ENCODE data around the gene CGAS. TPM values are rescaled to one million over a fixed set of nuclear protein-coding genes. Genes with fewer than 3 reads are reported as not detected.
"Not testable (repeated sequence)": the region's sequence is repeated elsewhere in the genome, so short reads cannot be mapped to it uniquely, and the experiment has no call there.

Gene CGAS
- total RNA-seq, 1 experiment from 2014 or later: 19.4 TPM

DNA sequence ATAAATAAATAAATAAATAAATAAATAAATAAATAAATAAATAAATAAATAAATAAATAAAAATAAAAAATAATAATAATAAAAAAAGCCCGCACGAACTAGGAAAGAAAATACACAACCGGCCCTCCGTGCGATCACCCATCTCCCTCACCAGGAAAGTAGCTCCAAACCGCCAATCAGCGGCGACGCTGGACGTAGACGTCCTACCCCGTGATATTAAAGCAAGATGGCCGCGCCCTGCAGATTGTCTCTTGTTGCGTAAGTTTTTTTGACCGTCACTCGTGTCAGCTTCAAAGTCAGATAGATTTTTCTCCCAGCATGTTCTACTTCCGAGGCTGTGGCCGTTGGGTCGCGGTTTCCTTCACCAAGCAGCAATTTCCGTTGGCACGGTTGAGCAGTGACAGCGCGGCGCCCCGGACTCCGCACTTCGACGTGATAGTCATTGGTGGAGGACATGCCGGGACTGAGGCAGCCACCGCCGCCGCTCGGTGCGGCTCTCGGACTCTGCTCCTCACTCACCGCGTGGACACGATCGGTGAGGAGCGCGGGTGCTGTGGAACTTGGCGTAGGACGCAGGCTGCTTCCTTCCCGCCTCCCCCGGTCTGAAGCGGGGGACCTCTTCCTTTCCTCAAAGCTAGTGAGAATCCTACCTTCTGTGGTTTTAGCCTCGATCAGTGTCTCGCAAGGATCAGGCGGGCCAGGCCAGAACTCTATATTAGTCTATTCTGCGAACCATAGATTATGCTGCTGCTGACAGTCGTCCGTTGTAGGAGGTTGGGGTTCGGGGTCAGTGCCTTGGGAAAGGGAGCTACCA, 9.6 kb upstream of the CGAS start, which contains the start of gene MTO1:
Gene MTO1 (plus strand): TSS at position 201 of the 814 bp plus-strand sequence. CDS start 118 bp downstream, at position 319.
- ATAC-seq (peak; percentile 97), DNase-seq (peak; percentile 84)
- POLR2A ChIA-PET (ENCODE audit: unreplicated experiment): interaction anchor here (0.6 to 0.8 kb wide), 2 partner anchors 10 to 1415 kb away, joined by 4 to 6 read pairs; partner anchors contain the start of gene CGAS
- Histone ChIP-seq H3K9me3 (ENCODE audit: low read length) (no peaks in the 10 kb centered on the region), H3K27me3 (ENCODE audit: low read length) (no peaks in the 10 kb centered on the region), H4K20me1 (ENCODE audit: low read length) (no peaks in the 10 kb centered on the region), H3K36me3 (ENCODE audit: low read depth, low read length) (no peaks in the 10 kb centered on the region; the same call in 1 of the 2 replicates), H3K9ac (ENCODE audit: low read length) (peak within 1 kb of the TSS; percentile 93), H3K4me3 (ENCODE audit: low read length) (peak within 1 kb of the TSS; percentile 98), H3K4me2 (ENCODE audit: low read length) (peak within 1 kb of the TSS; percentile 79), H3K9me2 (replicated peaks; ENCODE audit: low read length) (no peaks in the 10 kb centered on the region), H3K79me2 (ENCODE audit: low read length) (peaks cover 38% of the 10 kb centered on the region), H2AFZ (ENCODE audit: low read length) (peak within 1 kb of the TSS; percentile 83), H3K4me1 (ENCODE audit: insufficient read depth, low read length) (no peaks in the 10 kb centered on the region), H3K27ac (ENCODE audit: low read length) (peak within 1 kb of the TSS; percentile 82), H3F3A (ENCODE audit: low read length, unreplicated experiment) (no peaks in the 10 kb centered on the region)
- BruUV-seq (replicated peaks): TSS peak; percentile 88
- CTCF ChIA-PET: interaction anchor here (0.6 kb wide), 1 partner anchor 12 kb away, joined by 3 read pairs; no protein-coding TSS in a partner anchor
- TF ChIP-seq EZH2 (IDR thresholded peaks at IDR 0.05; ENCODE audit: low read length, unreplicated experiment) (no peak), EZH2phosphoT487 (IDR thresholded peaks at IDR 0.05; ENCODE audit: borderline replicate concordance, low read length) (no peak)
- TF ChIP-seq, protein P1, sequence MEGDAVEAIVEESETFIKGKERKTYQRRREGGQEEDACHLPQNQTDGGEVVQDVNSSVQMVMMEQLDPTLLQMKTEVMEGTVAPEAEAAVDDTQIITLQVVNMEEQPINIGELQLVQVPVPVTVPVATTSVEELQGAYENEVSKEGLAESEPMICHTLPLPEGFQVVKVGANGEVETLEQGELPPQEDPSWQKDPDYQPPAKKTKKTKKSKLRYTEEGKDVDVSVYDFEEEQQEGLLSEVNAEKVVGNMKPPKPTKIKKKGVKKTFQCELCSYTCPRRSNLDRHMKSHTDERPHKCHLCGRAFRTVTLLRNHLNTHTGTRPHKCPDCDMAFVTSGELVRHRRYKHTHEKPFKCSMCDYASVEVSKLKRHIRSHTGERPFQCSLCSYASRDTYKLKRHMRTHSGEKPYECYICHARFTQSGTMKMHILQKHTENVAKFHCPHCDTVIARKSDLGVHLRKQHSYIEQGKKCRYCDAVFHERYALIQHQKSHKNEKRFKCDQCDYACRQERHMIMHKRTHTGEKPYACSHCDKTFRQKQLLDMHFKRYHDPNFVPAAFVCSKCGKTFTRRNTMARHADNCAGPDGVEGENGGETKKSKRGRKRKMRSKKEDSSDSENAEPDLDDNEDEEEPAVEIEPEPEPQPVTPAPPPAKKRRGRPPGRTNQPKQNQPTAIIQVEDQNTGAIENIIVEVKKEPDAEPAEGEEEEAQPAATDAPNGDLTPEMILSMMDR (conservative IDR thresholded peaks at IDR 0.05; ENCODE audit: low read depth, low read length): no peak
- intact Hi-C loops (cut with micrococcal nuclease): no loop called here

- H3K9me2 ChIP-seq (replicated peaks; ENCODE audit: low read length): no peaks in the 10 kb centered on the region
- no peak overlapping the region for H2AFZ ChIP-seq (ENCODE audit: low read length)
- no peaks in the 10 kb centered on the region for H3K27me3 ChIP-seq (ENCODE audit: low read length)
- H3K27ac ChIP-seq (ENCODE audit: low read length): no peak overlapping the region
- POLR2A ChIA-PET (ENCODE audit: unreplicated experiment): no interaction called here
- H3K79me2 ChIP-seq (ENCODE audit: low read length): peaks cover 34% of the 10 kb centered on the region
- CTCF ChIA-PET: no interaction called here
- intact Hi-C loops (cut with micrococcal nuclease): no loop called here
- H3K4me2 ChIP-seq (ENCODE audit: low read length): no peak overlapping the region
- no peak overlapping the region for H3K9ac ChIP-seq (ENCODE audit: low read length)
- TF ChIP-seq, protein P1 (conservative IDR thresholded peaks at IDR 0.05; ENCODE audit: low read depth, low read length): no peak
- no peak for TF ChIP-seq EZH2phosphoT487 (IDR thresholded peaks at IDR 0.05; ENCODE audit: borderline replicate concordance, low read length)
- TF ChIP-seq EZH2 (IDR thresholded peaks at IDR 0.05; ENCODE audit: low read length, unreplicated experiment): no peak
- H3F3A ChIP-seq (ENCODE audit: low read length, unreplicated experiment): no peaks in the 10 kb centered on the region
- no peaks in the 10 kb centered on the region for H3K4me1 ChIP-seq (ENCODE audit: insufficient read depth, low read length)
- no peaks in the 10 kb centered on the region for H3K9me3 ChIP-seq (ENCODE audit: low read length)
- ATAC-seq (no peak), DNase-seq (no peak)
- BruUV-seq (replicated peaks): no TSS peak
- H3K4me3 ChIP-seq (ENCODE audit: low read length): no peak overlapping the region
- H4K20me1 ChIP-seq (ENCODE audit: low read length): no peaks in the 10 kb centered on the region
- H3K36me3 ChIP-seq (ENCODE audit: low read depth, low read length): no peaks in the 10 kb centered on the region
Observed at GRCh38 chr6:73460056-73460455, 8.0 kb upstream of the CGAS start.

DNA sequence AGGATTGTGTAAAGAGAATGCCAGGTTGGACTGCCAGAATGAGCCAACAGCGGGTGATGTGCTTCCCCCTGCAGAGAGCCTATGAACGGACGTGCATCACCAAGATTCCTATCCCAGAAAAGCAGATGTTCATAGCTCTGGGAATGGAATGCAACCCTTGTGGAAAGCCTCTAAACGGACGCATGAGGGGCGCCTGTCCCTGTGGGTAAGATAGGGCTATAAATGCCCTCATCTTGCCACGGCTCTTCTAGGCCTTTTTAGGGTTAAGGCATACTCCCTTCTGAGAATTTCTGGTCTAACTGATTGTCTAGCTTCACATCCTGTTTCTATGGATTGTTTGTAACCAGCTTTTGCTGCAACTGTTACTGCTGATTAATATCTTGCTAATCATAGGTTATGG, 7.4 kb upstream of the CGAS start:
- H3K4me2 ChIP-seq (ENCODE audit: low read length); POLR2A ChIA-PET (ENCODE audit: unreplicated experiment); H3K9me2 ChIP-seq (replicated peaks; ENCODE audit: low read length); intact Hi-C loops (cut with micrococcal nuclease); CTCF ChIA-PET; H3K9ac ChIP-seq (ENCODE audit: low read length); H4K20me1 ChIP-seq (ENCODE audit: low read length); H2AFZ ChIP-seq (ENCODE audit: low read length); H3K36me3 ChIP-seq (ENCODE audit: low read depth, low read length); DNase-seq; ATAC-seq; H3K9me3 ChIP-seq (ENCODE audit: low read length); H3F3A ChIP-seq (ENCODE audit: low read length, unreplicated experiment); BruUV-seq (replicated peaks); H3K4me3 ChIP-seq (ENCODE audit: low read length); H3K27ac ChIP-seq (ENCODE audit: low read length); H3K27me3 ChIP-seq (ENCODE audit: low read length); H3K4me1 ChIP-seq (ENCODE audit: insufficient read depth, low read length): not testable (repeated sequence)
- H3K79me2 ChIP-seq (ENCODE audit: low read length): peaks cover 29% of the 10 kb centered on the region
